SU-DHL-6 (cell line): ENCODE measurements around the gene VANGL1.

Experiments used
- H2AFZ ChIP-seq: fragments of 200-600 bp; sonication (generic); 2 replicates; pipeline ENCODE4 v1.6.1; 2014; ENCODE audit warnings: low read depth, mild to moderate bottlenecking, moderate library complexity, mixed read lengths, antibody characterized with exemption, low read length; ENCODE audit not compliant: severe bottlenecking
- H3F3A ChIP-seq: fragments of 200-600 bp; shearing (Covaris generic); 2 replicates; pipeline ENCODE4 v1.6.0; 2016; ENCODE audit warnings: antibody characterized with exemption, mild to moderate bottlenecking; ENCODE audit not compliant: insufficient read depth
- H3K27ac ChIP-seq: fragments of 200-600 bp; sonication (generic); 2 replicates; pipeline ENCODE4 v1.5.1; 2016; ENCODE audit warnings: low read depth, mild to moderate bottlenecking, low read length, moderate library complexity, mixed read lengths
- H3K27me3 ChIP-seq: fragments of 200-600 bp; sonication (generic), shearing (Covaris generic); 2 replicates; pipeline ENCODE4 v1.6.0; 2014; ENCODE audit warnings: mild to moderate bottlenecking, low read length
- H3K36me3 ChIP-seq: fragments of 200-600 bp; sonication (generic); 2 replicates; pipeline ENCODE4 v1.6.1; 2014; ENCODE audit warnings: mild to moderate bottlenecking, low read length, mixed read lengths
- H3K4me2 ChIP-seq: fragments of 300-600, 200-600 bp; shearing (Covaris generic), sonication (generic); 2 replicates; pipeline ENCODE4 v1.6.0; 2014; ENCODE audit warnings: low read length, low read depth, mild to moderate bottlenecking; ENCODE audit not compliant: poor library complexity, severe bottlenecking
- H3K4me3 ChIP-seq: fragments of 200-600 bp; sonication (generic); 2 replicates; pipeline ENCODE4 v1.5.1; 2014; ENCODE audit warnings: antibody characterized with exemption, low read length, mild to moderate bottlenecking, mixed read lengths; ENCODE audit not compliant: insufficient read depth, poor library complexity, severe bottlenecking
- H3K79me2 ChIP-seq: fragments of 200-600 bp; sonication (generic); 2 replicates; pipeline ENCODE4 v1.6.1; 2014; ENCODE audit warnings: mild to moderate bottlenecking, low read length, moderate library complexity; ENCODE audit not compliant: insufficient read depth
- H3K9ac ChIP-seq: fragments of 200-600 bp; sonication (generic); 2 replicates; pipeline ENCODE4 v1.7.0; 2014; ENCODE audit warnings: mild to moderate bottlenecking, low read length
- H3K9me2 ChIP-seq: fragments of 200-600 bp; sonication (generic); replicated peaks from 2 replicates; pipeline ENCODE4 v1.6.1; 2014; ENCODE audit warnings: low read length; ENCODE audit not compliant: insufficient read depth
- H3K9me3 ChIP-seq: fragments of 200-600 bp; sonication (generic); 2 replicates; pipeline ENCODE4 v1.6.1; 2014; ENCODE audit warnings: low read length, mixed read lengths; ENCODE audit not compliant: insufficient read depth
- H4K20me1 ChIP-seq: fragments of 200-600 bp; sonication (generic); 2 replicates; pipeline ENCODE4 v1.6.1; 2014; ENCODE audit warnings: low read depth, mild to moderate bottlenecking, antibody characterized with exemption, low read length, moderate library complexity, mixed read lengths
- CTCF ChIP-seq: fragments of 200-600 bp; sonication (generic); IDR thresholded peaks from one replicate; pipeline ENCODE4 v1.5.1; 2017; ENCODE audit warnings: antibody characterized with exemption, mild to moderate bottlenecking, low read length, moderate library complexity; ENCODE audit not compliant: insufficient read depth, poor library complexity, severe bottlenecking
- EZH2phosphoT487 ChIP-seq: fragments of 200-600 bp; sonication (generic), shearing (Covaris generic); conservative IDR thresholded peaks from 2 replicates; pipeline ENCODE4 v1.6.1; 2018; ENCODE audit warnings: mild to moderate bottlenecking, antibody characterized with exemption, low read length, moderate library complexity, mixed read lengths

VANGL1 gene

GRCh38 chr1:115669886-115670285 lies 28.1 kb downstream of the VANGL1 start:
- no peak for TF ChIP-seq CTCF
- no peak for TF ChIP-seq EZH2phosphoT487
- no peak overlapping the region for H3K27ac ChIP-seq
- no peak overlapping the region for H3K4me3 ChIP-seq
- H2AFZ ChIP-seq: no peak overlapping the region
- no peaks in the 10 kb centered on the region for H3K9me3 ChIP-seq
- no peak overlapping the region for H3K9ac ChIP-seq
- no peaks in the 10 kb centered on the region for H3F3A ChIP-seq
- H4K20me1 ChIP-seq: no peaks in the 10 kb centered on the region
- no peaks in the 10 kb centered on the region for H3K27me3 ChIP-seq
- H3K4me2 ChIP-seq: no peak overlapping the region
- no peaks in the 10 kb centered on the region for H3K36me3 ChIP-seq
- H3K79me2 ChIP-seq: no peaks in the 10 kb centered on the region
- H3K9me2 ChIP-seq: no peaks in the 10 kb centered on the region

GRCh38 chr1:115670476-115671175 lies 28.9 kb downstream of the VANGL1 start:
- Histone ChIP-seq H3K27ac (no peak overlapping the region), H3K9ac (no peak overlapping the region), H3F3A (no peaks in the 10 kb centered on the region), H2AFZ (no peak overlapping the region), H3K36me3 (no peaks in the 10 kb centered on the region), H3K27me3 (no peaks in the 10 kb centered on the region), H3K9me3 (no peaks in the 10 kb centered on the region), H3K9me2 (no peaks in the 10 kb centered on the region), H4K20me1 (no peaks in the 10 kb centered on the region), H3K79me2 (no peaks in the 10 kb centered on the region), H3K4me3 (no peak overlapping the region), H3K4me2 (no peak overlapping the region)
- no peak for TF ChIP-seq CTCF
- no peak for TF ChIP-seq EZH2phosphoT487

- no peak overlapping the region for H3K9ac ChIP-seq
- no peaks in the 10 kb centered on the region for H3K36me3 ChIP-seq
- no peak overlapping the region for H3K4me2 ChIP-seq
- no peak for TF ChIP-seq EZH2phosphoT487
- TF ChIP-seq CTCF: no peak
- H2AFZ ChIP-seq: no peak overlapping the region
- no peak overlapping the region for H3K4me3 ChIP-seq
- H3K9me2 ChIP-seq: no peaks in the 10 kb centered on the region
- H4K20me1 ChIP-seq: no peaks in the 10 kb centered on the region
- no peaks in the 10 kb centered on the region for H3K27me3 ChIP-seq
- H3K79me2 ChIP-seq: no peaks in the 10 kb centered on the region
- no peaks in the 10 kb centered on the region for H3K9me3 ChIP-seq
- H3K27ac ChIP-seq: no peak overlapping the region
- no peaks in the 10 kb centered on the region for H3F3A ChIP-seq
These were observed 29.6 kb downstream of the VANGL1 start for GRCh38 chr1:115671176-115671934.
